ENCODE results near the gene EPHA2.

The EPHA2 gene

DNA sequence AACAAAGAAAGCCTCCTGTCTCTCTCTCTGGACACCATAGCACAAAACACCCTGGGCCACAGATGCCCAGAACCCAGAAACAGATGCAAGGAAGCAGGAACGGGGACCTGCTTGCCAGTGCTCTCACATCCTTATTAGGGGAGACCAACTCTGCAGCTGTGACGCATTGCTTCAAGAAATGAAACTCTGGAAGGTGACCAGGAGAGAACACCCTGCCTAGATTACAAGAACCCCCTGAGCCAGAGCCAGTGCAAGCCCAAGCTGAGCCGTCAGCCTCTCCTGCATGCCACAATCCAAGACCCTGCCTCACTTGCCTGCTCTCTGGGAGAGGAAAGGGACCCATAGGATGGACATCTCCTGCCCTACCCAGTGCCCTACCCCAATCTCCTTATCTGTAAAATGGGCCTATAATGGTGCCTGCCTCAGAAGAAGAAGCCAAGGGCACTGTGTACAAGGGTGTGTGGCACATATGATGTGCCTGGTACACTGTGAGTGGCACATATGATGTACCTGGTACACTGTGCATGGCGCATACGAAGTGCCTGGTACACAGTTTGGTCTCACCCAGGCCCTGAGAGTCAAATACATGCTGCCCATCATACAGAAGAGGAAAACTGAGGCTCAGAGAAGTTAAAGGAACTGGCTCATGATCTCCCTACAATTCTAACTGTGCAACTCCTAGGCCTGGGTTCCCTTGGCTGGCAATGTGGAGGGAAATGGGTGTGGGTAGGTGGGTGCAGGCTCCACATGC is 65.6 kb downstream of the EPHA2 start:
- DNase-seq, result no peak

DNA sequence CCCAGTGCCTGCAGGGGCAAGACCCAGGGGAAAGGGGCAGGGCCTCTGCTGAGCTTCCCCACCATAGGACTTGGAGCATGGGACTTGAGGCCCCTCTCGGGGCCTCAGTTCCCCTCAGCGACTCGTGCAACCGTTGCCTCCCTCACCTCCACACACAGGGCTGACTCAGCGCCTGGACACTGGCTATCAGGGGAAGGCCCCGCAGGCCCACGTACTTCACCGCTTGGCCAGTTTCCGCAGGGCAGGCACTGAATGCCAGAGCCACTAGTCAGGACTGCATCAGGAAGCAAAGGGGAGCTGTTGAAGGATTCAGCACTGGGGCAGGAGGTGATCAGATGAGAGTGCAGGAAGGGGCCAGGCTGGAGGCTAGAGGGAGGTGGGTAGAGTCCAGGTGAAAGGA is 66.9 kb downstream of the EPHA2 start:
- DNase-seq, result no peak

DNA sequence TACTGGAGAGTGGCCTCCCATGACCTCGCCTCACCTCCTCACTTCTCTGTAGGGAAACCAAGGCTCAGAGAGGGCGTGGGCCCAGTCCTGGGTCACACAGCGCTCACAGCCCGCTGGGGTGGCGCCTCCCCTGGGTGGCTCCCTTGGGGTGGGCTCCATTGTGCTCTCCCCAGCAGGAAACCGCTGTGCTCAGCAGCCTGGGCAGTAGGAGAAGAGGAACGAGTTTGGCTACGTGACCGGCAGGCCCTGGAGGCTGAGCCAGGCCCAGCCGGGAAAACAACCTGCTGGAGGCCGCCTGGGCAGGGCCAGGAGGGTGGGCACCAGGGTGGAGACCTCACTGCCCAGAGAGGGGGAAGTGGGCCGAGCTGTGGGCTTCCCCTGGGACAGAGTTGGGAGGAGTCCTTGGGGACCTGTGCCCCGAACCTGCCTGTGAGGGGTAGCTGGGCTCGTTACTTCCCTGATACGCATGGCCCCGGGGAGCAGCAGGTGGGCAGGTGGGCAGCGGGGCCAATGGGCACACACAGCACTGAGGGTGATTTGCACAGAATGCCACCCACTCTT is 67.4 kb downstream of the EPHA2 start:
- DNase-seq, result no peak

- no peak for DNase-seq
These were observed 68.1 kb downstream of the EPHA2 start for GRCh38 chr1:16087733-16088132.

GRCh38 chr1:16085522-16085921 is 70.3 kb downstream of the EPHA2 start:
- no peak for DNase-seq

DNA sequence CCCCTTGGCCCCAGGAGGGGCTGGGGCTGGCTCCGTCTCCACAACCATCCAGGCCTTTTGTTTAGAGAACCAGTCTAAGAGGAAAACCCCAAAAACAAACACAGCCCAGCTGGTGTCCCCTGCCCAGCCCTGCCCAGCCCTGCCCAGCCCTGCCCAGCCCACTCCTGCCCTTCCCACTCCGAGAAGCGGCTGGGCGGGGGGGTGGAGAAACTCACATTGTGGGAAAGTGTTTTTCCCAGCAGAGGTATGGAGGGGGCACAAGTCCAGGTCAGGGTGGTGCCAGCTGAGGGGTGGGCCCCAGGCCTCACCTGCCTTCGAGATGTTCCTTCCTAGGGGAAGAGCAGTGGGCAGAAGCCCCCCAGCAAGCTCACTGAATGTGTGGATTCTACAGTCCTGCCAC is 72.4 kb downstream of the EPHA2 start:
- DNase-seq, result no peak

DNA sequence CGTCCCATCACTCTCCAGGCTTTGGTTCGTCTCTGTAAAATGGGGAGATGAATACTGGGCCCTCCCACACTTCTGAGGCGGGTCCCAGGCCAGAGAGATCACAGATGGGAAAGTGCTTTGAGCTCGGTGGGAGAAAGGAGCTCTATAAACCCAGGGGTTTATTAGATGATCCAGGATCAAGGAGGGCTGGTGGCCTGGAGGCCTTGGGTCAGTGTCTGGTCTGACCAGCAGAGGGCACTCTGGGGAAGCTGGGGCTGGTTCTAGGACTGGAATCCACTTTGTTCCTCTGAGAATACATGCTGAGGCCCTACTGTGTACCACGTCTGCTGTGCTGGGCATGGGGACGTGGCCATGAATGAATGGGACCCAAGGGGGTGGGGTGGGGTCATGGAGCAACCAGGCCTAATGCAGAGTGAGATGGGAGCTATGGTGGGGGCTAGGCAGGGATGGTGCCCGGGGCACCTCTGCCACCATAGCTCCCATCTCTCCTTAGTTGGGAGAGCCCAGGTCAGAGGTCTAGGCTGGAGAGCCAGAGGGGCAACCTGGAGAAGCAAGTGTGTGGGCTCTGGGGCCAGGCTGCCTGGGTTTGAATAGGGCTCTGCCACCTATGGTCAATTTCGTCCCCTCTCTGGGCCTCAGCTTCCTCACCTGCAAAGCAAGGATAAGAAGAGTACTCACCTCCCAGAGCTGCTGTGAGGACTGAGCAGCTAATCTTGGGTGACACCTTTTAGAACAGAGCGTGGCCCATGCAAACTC is 73.4 kb downstream of the EPHA2 start:
- peak; percentile 38 to 67 (median 43) for DNase-seq

DNA sequence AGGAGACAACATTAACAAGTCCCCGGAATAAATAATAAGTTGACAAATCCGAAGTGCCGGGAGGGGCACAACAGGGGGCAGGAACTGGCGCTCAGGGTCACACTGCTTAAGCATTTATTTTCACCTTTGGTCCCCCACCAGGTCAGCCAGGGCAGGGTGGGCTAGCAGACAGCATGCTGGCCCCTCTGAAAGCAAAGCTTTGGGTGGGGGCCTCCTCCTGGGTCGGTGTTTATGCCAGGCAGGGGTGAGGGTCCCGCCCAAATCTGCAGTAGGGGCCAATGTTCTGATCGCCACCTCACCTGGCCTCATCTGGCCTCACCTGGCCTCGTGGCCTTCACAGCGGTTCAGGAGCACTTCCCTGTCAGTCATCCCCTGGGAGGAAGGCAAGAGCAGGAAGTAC is 74.2 kb downstream of the EPHA2 start:
- no peak for DNase-seq

GRCh38 chr1:16080422-16081150 is 75.3 kb downstream of the EPHA2 start:
- DNase-seq, result no peak

DNA sequence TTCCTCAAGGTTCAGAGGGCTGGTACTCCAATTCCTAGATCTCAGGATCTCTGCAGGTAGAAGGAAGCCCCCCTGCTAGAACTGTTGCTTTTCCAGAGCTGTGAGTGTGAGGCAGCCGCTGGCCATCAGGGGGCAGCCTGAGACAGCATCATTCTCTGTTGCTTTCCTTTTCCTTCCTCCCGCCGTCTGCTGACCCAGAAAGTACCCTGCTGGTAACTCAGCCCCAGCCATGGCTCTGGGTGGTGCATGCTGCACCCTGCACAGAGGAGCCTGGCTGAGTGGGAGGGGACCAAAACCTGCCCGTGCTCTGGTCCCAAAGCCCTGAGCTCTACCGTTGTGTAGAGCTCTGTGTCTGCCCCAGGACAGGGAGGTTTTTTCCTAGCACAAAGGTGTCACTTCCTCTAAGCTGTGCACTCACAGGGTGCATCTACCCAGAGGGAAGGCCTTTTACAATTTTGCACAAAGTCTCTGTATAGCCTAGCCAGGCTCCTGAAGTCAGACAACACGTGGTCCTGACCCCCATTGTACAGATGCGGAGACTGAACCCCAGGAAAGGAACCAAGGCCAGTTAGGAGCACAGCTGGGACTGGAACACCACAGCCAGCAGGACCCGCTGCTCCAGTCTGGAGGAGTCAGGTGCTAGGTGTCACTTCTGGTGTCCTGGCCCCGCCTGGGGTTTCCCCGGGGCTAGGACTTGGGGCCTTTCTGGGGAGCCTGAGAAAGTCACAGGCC is 76.8 kb downstream of the EPHA2 start:
- peak; percentile 53 to 85 (median 59) for DNase-seq

DNA sequence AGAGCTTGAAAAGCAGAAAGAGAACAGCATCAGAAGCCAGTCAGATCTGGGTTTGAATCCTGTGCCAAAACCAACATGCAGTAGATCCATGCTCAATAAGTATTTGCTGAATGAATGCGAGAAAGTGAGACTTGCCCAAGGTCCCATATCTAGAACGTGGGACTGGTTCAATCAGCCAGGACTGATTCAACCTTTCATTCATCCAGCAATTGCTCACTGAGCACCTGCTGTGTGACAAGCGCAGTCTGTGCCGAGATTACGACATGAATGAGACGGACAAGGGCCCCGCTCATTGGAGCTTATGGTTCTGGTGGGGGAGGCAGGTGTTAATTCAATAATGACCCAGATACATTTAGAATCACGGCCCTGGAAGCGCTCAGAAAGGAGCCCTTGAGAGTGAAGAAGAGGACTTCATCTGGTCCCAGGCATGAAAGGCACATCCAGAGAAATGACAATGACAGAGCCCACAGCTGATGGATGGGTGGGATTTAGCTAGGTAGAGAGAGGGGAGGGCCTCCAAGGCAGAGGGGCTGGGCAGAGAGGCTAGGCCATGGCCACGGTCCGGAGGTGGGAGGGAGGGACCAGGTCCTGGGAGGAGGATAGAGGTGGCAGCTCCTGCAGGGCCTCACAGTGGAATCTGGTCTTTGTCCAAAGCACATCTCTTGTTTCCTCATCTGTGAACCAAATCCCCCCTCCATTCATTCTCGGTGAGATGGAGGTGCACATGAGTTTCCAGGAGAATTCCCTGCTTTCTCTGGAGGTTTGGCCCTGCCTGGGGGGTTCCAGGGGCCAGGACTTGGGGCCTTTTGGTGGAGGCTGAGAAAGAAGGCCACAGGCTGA is 78.2 kb downstream of the EPHA2 start:
- DNase-seq, result peak in 1 of 3 experiments; percentile 20

DNA sequence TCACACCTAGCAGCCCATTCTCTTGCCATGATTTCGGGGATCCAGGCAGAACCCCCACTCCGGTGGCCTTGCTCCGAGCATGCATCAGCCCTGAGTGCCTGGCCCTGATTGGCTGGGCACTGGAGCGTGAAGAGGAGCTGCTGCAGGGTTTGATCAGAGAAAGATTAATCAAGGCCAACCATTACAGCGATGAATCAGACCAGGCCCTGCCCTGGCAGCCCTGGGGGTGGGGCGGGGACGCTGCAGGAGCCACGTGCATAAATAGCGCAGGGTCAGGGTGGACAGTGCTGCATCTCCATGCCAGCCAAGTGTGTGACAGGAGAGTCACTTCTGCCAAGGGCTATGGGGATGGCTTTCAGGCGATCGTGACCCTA is 79.0 kb downstream of the EPHA2 start:
- DNase-seq, result peak in 2 of 3 experiments; percentile 18 to 38

GRCh38 chr1:16076031-16076864 is 79.6 kb downstream of the EPHA2 start:
- no peak for DNase-seq

- no peak for DNase-seq
These were observed 80.4 kb downstream of the EPHA2 start for GRCh38 chr1:16075337-16076030.

Data from NCI-H1417 (cell line).